HG02623 (cell line): Measurements from ENCODE around the gene PSENEN.
A peak's percentile ranks its signal among the peaks of the same experiment; 100 is the strongest.

Source experiments
- ATAC-seq: cut with Tn5 transposase; IDR thresholded peaks from one replicate; pipeline ENCODE4 v1.9.1; 2021; ENCODE audit warnings: moderate library complexity; ENCODE audit not compliant: unreplicated experiment

PSENEN gene

DNA sequence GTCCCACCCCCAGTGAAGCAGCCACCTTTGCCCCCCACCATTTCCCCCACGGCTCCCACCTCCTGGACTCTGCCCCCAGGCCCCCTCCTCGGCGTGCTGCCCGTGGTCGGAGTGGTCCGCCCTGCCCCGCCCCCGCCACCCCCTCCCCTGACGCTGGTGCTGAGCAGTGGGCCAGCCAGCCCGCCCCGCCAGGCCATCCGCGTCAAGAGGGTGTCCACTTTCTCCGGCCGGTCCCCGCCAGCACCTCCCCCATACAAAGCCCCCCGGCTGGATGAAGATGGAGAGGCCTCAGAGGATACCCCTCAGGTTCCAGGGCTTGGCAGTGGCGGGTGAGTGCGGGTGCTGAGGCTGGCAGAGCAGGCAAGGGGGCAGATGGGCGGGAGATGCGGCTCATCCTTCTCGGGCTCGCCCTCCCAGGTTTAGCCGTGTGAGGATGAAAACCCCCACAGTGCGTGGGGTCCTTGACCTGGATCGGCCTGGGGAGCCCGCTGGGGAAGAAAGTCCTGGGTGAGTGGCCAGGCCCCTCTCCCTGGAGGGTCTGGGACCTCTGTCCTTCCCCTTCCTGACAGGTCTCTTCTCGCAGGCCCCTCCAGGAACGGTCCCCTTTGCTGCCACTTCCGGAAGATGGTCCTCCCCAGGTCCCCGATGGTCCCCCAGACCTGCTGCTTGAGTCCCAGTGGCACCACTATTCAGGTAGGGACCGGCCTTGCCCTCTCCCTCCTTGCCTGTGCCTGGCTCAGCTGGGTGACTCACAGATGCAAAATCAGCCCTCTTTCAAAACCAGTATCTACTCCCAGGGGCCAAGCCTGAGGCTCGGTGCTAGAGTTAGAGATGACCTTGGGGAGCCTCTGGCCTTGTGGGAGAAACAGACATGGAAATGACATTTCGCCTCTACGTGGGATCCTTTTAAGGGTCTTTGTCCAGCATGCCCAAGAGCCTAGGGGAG is 12.0 kb upstream of the PSENEN start:
- no peak for ATAC-seq

DNA sequence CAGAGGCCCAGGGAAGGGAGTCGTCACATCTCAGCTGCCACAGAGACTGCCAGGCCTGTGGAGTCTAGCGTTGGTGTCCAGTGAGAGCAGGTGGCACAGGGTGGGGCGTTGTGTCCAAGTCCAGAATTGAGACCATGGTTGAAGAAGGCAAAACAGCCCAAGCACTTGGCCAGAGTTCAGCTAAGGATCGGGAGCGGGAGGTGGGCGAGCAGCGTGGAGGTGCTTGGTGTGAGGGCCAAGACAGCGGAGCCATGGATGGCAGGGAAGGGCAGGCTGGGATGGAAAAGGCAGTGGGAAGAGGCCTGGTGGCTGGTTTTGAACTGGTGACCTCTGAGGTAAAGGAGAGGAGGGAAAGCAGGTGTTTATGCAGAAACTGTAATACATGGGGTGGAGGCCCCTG is 11.2 kb upstream of the PSENEN start:
- ATAC-seq = no peak

DNA sequence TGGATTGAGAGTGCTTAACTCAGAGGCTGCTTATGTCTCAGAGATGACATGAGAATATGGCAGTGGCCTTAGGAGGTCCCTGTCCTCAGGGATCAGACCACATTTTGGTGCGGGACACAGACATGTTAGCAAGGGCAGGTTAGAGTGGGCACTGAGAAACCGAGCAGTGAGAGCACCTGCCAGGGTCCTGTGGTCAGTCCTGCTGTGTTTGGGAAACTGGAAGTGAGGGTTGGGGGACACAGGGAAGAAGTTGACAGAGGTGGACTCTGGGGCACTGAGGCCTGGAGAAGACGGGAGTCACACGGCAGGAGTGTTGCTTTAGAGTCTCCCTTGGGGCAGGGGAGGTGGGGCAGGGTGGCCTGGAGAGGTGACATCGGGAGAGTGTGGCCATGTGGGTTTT is 10.6 kb upstream of the PSENEN start:
- ATAC-seq = no peak

DNA sequence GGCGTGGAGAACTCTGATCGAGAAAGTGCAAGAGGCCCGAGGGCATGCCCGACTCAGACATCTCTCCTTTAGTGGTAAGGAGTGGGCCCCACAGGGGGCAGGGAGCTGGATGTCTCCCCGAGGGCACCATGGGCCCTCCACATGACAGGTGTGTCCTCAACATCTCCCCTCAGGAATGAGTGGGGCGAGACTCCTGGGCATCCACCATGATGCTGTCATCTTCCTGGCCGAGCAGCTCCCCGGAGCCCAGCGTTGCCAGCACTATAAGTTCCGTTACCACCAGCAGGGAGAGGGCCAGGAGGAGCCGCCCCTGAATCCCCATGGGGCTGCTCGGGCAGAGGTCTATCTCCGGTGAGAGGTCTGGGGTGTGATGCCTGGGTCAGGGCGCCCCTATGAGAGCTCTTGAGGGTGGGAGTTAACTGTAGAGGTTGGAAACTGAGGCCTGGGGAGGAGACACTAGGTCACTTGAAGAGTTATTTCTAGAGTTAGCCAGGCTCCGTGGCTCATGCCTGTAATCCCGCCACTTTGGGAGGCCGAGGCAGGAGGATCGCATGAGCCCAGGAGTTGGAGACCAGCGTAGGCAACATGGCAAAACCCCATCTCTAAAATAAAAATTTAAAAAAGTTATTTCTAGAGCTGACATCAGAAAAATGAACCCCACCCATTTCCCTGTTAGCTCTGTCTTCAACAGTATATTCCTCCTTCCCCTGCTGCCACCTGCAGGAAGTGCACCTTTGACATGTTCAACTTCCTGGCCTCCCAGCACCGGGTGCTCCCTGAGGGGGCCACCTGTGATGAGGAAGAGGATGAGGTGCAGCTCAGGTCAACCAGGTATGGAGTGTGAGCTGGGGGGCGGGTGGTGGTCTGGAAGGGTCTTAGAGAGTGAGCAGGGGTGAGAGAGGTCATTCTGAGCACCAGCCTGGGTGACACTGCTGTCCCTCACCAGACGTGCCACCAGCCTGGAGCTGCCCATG is 8.3 kb upstream of the PSENEN start:
- ATAC-seq = no peak

DNA sequence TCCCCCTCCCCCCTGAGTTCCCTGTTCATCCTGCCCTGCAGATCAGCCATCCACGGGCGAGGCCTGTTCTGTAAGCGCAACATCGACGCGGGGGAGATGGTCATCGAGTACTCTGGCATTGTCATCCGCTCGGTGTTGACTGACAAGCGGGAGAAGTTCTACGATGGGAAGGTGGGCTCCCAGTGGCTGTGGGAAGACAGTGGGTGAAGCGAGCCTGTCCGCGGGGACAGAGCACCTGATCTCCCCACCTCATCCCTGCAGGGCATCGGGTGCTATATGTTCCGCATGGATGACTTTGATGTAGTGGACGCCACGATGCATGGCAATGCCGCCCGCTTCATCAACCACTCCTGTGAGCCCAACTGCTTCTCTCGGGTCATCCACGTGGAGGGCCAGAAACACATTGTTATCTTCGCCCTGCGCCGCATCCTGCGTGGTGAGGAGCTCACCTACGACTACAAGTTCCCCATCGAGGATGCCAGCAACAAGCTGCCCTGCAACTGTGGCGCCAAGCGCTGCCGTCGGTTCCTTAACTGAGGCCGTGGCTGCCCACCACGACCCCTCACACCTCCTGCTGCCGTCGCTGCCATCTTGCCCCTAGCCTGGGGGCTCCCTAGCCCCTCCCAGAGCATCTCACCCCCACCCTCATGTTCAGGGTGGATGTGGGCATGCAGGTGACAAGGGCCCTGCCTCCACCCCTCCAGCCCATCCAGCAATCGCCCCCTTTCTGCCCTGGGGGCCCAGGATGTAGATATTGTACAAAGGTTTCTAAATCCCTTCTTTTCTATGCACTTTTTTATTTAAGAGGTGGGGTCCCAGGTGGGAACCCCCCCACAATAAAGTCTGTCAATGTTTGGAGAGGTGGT is 7.2 kb upstream of the PSENEN start:
- ATAC-seq = no peak

DNA sequence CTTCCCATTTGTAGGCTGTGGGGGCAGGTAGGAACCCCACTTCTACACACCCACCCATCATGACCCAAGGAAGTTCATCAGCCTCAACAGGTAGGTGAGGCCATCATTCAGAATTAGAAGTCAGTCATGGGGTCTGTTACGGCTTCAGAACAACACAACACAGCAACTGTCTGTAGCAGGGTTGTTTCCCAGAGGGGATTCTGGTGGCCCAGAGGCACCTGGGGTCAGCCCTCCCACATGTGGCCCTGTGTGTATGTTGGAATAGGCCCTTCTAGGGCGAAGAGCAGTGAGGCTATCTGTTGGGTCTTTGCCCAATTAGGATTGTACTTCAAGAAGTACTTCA is 6.6 kb upstream of the PSENEN start:
- no peak for ATAC-seq

DNA sequence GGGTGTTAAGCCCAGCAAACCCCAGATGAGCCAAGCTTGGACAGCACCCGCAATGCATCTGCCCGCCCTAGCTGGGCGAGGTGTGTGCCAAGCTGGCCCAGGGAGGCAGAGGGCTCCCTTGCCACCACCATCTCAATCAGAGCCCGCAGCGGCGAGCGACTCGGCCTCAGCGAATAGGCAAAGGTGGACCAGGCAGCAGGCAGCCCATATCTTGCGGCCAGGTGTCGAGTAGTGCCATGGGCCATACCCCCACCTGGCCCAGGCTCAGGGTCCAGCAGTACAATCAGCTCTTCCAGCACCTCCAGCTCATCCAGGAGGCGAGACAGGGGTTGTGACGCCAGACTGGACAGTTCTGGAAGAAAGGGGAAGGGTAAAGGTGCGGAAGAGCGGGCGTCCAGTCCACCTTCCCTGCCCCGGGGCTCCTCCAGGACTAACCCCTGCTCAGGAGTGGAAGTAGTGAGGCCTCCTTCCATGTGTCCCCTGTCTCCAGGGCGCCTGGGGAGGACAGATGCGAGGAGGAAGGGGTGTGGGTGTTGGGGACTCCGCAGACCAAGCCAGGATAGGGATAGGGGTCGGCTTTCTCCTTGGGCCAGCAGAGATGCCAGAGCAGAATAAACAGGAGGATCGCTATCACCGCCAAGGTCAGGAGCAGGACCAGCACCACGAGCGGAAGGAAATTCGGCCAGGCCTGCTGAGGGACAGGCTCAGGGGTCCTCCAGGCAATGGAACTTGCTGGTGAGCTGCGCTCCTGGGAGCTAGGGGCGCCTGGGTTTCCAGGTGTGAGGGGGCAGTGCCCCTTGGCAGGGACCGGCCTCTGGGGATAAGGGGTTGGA is 6.0 kb upstream of the PSENEN start:
- no peak for ATAC-seq

DNA sequence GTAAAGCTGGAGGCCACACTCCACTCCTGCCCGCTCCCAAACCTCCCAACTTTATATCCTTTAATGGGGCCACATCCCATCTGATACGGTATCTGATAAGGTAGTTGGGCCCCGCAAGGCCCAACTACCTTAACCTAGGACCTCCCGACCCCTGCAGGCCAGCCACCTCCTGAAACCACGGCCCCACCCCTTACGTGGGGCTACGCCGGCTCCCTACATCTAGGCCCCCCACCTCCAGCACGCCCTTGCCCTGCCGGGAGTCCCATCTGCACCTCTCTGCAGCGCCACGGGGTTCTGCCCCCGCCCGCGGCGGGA is 5.4 kb upstream of the PSENEN start:
- peak; percentile 8 for ATAC-seq

DNA sequence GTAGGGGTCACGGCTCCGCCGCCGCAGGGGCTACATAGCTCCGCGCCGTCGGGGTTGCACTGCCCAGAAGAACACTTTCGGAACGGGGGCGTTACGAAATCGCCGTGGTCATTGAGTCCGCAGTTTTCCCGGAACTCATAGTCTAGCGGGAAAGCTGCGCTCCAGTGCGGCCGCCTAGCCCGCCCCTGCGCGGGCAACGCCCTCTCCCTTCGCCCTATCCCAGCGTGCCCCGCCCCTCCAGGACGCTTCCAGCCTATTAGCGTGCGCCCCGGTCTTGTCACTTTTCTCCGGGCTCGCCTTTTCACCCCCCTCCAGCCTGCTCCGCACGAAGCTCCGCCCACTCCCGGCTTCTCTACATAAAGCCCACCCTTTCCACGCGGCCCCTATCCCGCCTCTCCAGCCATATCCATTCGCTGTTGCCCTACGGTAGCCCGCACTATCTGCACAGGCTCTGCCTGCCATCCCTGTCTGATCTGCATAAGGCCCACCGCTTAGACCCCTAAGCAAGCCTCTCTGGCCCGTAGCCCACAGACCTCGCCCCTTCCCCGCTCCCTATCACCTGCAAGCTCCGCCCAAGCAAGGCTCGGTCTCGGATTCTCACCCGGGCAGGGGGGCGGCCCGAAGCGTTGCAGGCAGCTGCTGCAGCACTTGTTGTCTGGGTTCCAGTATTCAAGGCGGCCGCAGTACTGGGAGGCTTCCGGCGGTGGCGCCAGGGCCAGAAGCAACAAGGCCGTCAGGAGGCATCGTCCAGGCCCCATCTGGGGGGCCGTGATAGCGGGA is 4.8 kb upstream of the PSENEN start:
- peak; percentile 56 for ATAC-seq

DNA sequence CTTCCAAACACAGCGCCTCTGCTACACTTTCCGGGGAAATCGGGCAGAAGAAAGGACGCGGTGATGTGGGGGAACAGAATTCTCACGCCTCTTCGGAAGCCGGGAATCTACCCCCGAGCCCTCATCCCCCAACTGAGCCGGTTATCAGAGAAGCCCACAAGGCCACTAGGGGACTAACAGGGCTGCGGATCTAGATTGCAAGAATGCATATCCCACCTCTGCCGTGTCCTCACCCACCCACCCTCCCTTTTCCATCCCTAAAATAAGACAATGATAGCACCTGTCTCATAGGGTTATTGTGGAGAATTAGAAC is 4.3 kb upstream of the PSENEN start:
- ATAC-seq = no peak

DNA sequence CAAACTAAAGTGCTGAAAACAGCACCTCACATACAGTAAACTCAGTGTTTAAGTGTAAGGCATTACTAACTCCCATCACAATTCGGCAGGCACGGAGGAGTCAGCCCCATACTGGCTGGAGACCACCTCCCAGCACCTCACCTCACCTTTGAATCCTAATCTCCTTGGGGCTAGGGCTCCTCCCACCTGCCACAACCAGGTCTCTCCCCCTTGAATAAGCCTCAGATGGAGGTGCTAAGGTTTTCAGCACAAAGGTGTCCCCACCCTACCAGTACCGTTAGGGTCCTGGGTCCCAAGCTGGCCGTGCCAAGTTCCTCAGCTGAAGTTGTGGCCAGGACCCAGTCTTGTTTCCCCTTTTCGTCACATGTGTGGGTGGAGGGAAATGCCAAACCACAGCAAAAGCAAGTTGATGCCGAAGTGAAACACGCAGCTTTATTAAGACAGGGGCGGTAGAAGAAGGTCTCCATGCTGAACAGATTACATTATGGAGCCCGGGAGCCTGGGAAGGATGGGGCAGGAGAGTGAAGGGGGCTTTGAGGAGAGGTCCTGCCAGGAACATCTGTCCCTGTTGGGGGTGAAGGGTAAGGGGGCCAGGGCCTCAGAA is 3.2 kb upstream of the PSENEN start, which contains the start of gene IGFLR1:
IGFLR1 (minus strand) TSS at position 332 of the 604 bp plus-strand sequence. CDS start 1,272 bp downstream, outside the sequence.
- ATAC-seq = no peak

DNA sequence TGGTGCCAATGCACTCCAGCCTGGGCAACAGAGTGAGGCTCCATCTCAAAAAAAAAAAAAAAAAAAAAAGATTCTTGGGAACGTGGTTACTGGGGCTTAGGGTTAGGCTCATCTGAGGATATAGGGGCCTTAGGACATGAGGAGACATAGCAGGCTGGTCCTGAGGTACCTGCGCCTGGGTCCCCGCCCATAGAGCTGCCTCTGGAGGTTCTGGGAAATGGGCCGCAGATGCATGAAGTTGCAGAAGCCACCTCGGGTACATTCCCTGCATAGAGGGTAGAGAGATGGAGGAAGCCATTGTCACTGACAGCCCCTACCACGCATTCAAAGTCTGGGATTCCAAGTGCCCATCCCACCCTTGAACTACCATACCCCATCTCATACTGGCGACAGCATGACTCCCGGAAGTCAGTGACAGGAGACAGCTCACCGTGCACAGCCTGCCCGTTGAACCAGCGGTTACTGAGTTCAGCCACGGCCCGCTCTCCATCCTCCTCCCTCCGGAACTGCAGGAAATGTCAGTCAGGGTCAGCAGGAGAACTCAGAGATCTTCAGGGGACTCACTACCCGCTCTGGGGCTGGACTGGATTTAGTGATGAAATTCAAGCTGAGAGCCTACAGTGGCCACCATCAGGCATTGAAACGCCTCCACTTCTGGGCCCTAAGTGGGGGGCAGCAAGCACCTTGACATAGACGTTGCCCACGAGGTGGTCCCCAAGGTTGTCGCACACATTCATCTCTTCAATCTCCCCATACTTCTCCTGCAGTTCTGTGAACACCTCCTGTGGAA is 1.6 kb upstream of the PSENEN start:
- ATAC-seq = no peak

DNA sequence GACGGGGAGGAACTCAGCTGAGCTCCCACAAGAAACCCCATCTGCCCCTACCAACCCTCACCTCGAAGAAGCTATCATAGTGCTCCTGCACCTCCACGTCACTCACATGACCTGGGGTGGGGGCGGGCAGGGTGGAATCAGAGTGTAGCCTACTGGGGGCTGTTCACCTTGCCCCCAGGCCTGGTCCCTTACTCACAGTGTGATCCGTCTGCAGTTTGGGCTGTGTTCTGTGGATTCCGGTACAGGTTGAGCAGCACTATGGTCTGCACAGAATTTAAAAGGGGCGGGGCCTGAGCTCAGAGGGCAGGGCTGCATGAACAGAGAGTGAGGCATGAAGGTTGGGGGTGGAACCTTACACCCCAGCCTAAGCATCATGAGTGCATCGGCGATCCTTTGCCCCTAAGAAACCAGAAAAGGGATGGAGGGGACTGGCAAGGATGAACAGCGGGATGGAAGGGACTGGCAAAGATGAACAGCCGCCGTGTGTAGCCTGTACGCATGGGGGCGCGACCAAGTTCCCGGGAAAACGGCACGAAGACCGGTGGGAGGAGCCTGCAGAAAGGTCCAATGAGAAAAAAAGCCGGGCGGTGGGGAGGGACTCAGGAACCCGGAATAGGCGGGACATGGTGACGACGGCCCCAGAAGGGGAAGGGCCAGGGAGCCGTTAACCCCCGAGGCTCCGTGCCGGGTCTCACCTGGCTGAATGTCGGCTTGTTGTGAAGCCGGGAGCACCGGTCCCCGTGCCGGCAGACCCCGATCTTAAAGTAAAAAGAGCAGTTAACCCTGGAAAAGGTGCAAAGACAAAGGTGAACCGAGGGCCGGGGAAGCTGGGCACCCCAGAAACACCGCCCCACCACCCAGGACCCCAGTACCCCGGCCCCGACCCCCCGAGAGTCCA is 772 bp upstream of the PSENEN start:
- ATAC-seq = peak; percentile 29

DNA sequence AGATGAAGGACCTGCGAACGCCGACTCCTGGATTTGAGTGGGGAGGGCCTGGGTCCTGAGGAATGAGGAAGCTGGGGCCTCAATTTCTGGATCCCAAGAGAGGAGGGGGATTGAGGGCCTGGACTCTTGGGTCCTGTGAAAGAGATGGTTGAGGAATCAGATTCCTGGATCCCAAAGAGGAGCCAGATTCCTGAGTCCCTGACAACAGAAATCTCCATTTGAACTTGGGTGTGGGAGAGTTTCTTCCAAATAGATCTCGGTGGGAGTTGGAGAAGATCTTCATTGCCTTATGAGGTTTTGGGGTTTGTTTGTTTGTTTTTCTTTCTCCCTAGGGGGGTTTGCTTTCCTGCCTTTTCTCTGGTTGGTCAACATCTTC is 624 bp downstream of the PSENEN start:
- ATAC-seq = no peak

DNA sequence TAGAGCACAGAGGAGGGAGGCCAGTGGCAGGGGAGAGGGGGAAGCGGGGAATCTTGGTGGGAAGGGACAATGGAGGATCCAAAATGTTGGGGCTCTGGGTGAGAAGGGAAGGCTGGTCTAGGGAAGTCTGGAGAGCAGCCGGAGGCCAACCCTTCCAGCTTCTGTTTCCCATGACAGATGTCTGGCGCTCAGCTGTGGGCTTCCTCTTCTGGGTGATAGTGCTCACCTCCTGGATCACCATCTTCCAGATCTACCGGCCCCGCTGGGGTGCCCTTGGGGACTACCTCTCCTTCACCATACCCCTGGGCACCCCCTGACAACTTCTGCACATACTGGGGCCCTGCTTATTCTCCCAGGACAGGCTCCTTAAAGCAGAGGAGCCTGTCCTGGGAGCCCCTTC is 1.1 kb downstream of the PSENEN start:
- no peak for ATAC-seq

DNA sequence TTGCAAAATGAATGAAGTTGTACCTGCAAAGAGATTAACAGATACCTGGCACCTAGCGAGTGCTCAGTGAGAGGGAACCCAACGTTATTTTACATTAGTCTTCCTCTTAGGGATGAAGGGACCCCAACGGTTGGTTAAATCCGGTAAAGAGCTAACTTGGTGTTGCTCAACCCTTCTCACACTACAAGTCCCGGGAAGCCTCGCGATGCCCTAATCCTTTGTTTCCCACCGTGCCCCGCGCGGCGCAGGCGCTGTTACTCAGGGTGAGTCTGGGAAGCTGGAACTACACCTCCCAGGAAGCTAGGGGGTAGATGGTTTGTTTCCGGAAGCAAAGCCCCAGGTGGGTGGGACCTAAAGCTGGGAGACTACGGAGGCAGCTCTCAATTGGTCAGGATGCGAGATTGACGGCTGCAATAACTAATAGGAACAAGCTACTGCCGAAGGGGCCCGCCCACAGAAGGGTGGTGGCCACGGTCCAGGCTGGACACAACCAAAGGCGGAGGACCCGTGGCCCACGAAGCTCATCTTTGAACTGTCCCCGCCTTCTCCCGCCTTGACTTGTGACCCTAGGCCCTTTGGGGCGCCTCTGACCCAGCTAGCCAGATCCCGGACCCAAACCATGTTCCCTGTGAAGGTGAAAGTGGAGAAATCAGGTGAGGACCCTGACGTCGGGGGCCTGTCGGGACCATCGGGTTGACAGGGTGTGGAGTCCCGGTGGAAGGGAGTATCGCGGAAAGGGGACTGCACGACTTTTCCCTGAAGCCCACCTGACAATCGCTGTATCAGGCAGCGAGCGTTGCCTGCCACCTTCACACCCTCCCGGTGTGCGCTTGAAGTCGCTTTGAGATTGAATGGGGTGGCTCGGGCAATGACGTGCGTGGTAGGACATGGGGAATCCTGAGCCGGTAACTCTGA is 2.9 kb downstream of the PSENEN start, which contains the start of gene LIN37:
LIN37 (plus strand) TSS at position 471 of the 915 bp plus-strand sequence; CDS start at position 620, 149 bp downstream.
- ATAC-seq = peak; percentile 68
